A549 (cell line): Measurements from ENCODE around the gene PRAC2. TPM values are rescaled to one million over a fixed set of nuclear protein-coding genes. Genes with fewer than 3 reads are reported as not detected.
A peak's percentile ranks its signal among the peaks of the same experiment; 100 is the strongest.

Experiments
- ATAC-seq, 2 experiments: fragments of 200-7000 bp in 1 of 2; fragments of >200 bp in 1 of 2; cut with Nextera tagmentation in 1 of 2; cut with Tn5 transposase in 1 of 2; 3 replicates each; pipeline versions ENCODE4 v1.8.0 to v1.9.1; 2018 to 2020; ENCODE audit warnings: mild to moderate bottlenecking in 1 of 2, moderate library complexity in 1 of 2
- CTCF ChIA-PET: fragments of 300-600 bp; sonication (Branson Sonifier 250); formaldehyde crosslinking; extraction: SDS; loops from one replicate; lab custom pipeline; 2021; ENCODE audit warnings: antibody characterized with exemption, inconsistent platforms; lab: Yijun Ruan, JAX
- POLR2A ChIA-PET: fragments of 350-600 bp; formaldehyde crosslinking; extraction: SDS; loops from one replicate; lab custom pipeline; 2021; ENCODE audit warnings: antibody characterized with exemption, inconsistent platforms; lab: Yijun Ruan, JAX
- DNase-seq, 2 experiments: peaks; one replicate each; pipeline versions ENCODE4 v3.0.0 to v3.0.0-alpha.2; 2011 to 2016; ENCODE audit warnings: low read depth in 1 of 2, low spot score in 1 of 2
- FAIRE-seq: peaks from 2 replicates; lab custom pipeline; 2011; peaks lifted over from hg19 to GRCh38; lab: Jason Lieb, UNC
- H3K27ac ChIP-seq, 2 experiments: fragments of >200 bp; sonication (Bioruptor Twin); formaldehyde crosslinking; 3 replicates each; pipeline ENCODE4 v1.5.1; 2016 to 2017
- H3K4me1 ChIP-seq: fragments of >200 bp; sonication (Bioruptor Twin); formaldehyde crosslinking; 3 replicates; pipeline ENCODE4 v1.6.1; 2016
- H3K4me2 ChIP-seq: fragments of >200 bp; sonication (Bioruptor Twin); formaldehyde crosslinking; 3 replicates; pipeline ENCODE4 v1.6.1; 2016
- H3K4me3 ChIP-seq: fragments of >200 bp; sonication (Bioruptor Twin); formaldehyde crosslinking; 3 replicates; pipeline ENCODE4 v1.5.1; 2016
- H3K9me3 ChIP-seq: fragments of >200 bp; sonication (Bioruptor Twin); formaldehyde crosslinking; 3 replicates; pipeline ENCODE4 v1.6.1; 2016
- CBX2 ChIP-seq: fragments of 200-600 bp; sonication (generic); IDR thresholded peaks from 2 replicates; pipeline ENCODE4 v1.6.1; 2016; ENCODE audit warnings: low read depth, mild to moderate bottlenecking, borderline replicate concordance
- CHD4 ChIP-seq: fragments of 200-600 bp; sonication (generic); IDR thresholded peaks from 2 replicates; pipeline ENCODE4 v1.6.1; 2016; ENCODE audit warnings: antibody characterized with exemption, mild to moderate bottlenecking, borderline replicate concordance
- FOSL2 ChIP-seq, 2 experiments: fragments of 450-650 bp in 1 of 2; fragments of >200 bp in 1 of 2; sonication (Bioruptor Twin) in 1 of 2; formaldehyde crosslinking; IDR thresholded peaks; 2 replicates each; pipeline versions ENCODE4 v1.5.0 to v1.6.1; 2016 to 2020; ENCODE audit warnings: mild to moderate bottlenecking in 1 of 2, moderate library complexity in 1 of 2
- FOXS1 ChIP-seq: fragments of 250-450 bp; sonication (Bioruptor Pico); IDR thresholded peaks from 2 replicates; pipeline ENCODE4 v1.5.0; 2020; ENCODE audit warnings: mild to moderate bottlenecking, moderate library complexity
- GATA3 ChIP-seq: IDR thresholded peaks from 2 replicates; pipeline ENCODE4 v1.6.1; 2012; ENCODE audit warnings: borderline replicate concordance
- HOXA7 ChIP-seq: fragments of 250-450 bp; sonication (Bioruptor Pico); IDR thresholded peaks from 2 replicates; pipeline ENCODE4 v1.5.0; 2020; ENCODE audit warnings: mild to moderate bottlenecking, moderate library complexity
- HOXB13 ChIP-seq: fragments of 250-450 bp; sonication (Bioruptor Pico); IDR thresholded peaks from 2 replicates; pipeline ENCODE4 v1.5.0; 2020; ENCODE audit warnings: low read depth, mild to moderate bottlenecking, moderate library complexity
- JUNB ChIP-seq: fragments of >200 bp; sonication (Bioruptor Twin); formaldehyde crosslinking; IDR thresholded peaks from 2 replicates; pipeline ENCODE4 v1.6.1; 2016
- KDM5A ChIP-seq: fragments of 200-600 bp; sonication (generic); IDR thresholded peaks from 2 replicates; pipeline ENCODE4 v1.6.1; 2016; ENCODE audit warnings: antibody characterized with exemption, mild to moderate bottlenecking
- POLR2A ChIP-seq: IDR thresholded peaks from 2 replicates; pipeline ENCODE4 v1.6.1; 2012; ENCODE audit warnings: mild to moderate bottlenecking, low read length
- POLR2AphosphoS2 ChIP-seq: conservative IDR thresholded peaks from 2 replicates; pipeline ENCODE4 v1.6.1; 2012; ENCODE audit warnings: low read length, improper control_type of control experiment, inconsistent platforms
- RAD21 ChIP-seq, 2 experiments: fragments of >200 bp in 1 of 2; sonication (Bioruptor Twin) in 1 of 2; formaldehyde crosslinking in 1 of 2; IDR thresholded peaks in 1 of 2; conservative IDR thresholded peaks in 1 of 2; 2 replicates in 1 of 2; 3 replicates in 1 of 2; pipeline ENCODE4 v1.6.1; 2012 to 2018; ENCODE audit warnings: inconsistent platforms in 1 of 2
- RNF2 ChIP-seq: fragments of 200-600 bp; sonication (generic); IDR thresholded peaks from 2 replicates; pipeline ENCODE4 v1.6.1; 2016; ENCODE audit warnings: low read depth, mild to moderate bottlenecking, antibody characterized with exemption, moderate library complexity, borderline replicate concordance
- SREBF2 ChIP-seq: fragments of 450-650 bp; IDR thresholded peaks from 2 replicates; pipeline ENCODE4 v1.6.1; 2014; ENCODE audit warnings: mild to moderate bottlenecking, moderate library complexity
- TFCP2L1 ChIP-seq: fragments of 250-450 bp; sonication (Bioruptor Pico); IDR thresholded peaks from 2 replicates; pipeline ENCODE4 v1.5.0; 2021; ENCODE audit warnings: mild to moderate bottlenecking
- ZSCAN20 ChIP-seq: fragments of 250-450 bp; sonication (Bioruptor Pico); IDR thresholded peaks from 2 replicates; pipeline ENCODE4 v1.8.0; 2022; ENCODE audit warnings: mild to moderate bottlenecking, moderate library complexity
- WGBS: methylation state at CpG from one replicate; pipeline ENCODE4 v1.1.6; 2017; ENCODE audit errors: missing lambda C conversion rate; 5-methylcytosine and 5-hydroxymethylcytosine counted together
- polyA plus RNA-seq, 4 experiments: library from polyadenylated mRNA; depleted of rRNA in 3 of 4; stranded (reverse); fragments of >200 nt; fragmentation: RNase III in 1 of 4; extraction: RNeasy Plus Mini Kit Qiagen cat#74134 plus additional on column Dnase treatment in 1 of 4; gene quantifications; 2 replicates in 3 of 4; 3 replicates in 1 of 4; pipeline ENCODE4 v1.2.3, GENCODE V29; 2011 to 2017
- TF ChIP-seq, protein P1 (sequence below): fragments of 250-450 bp; sonication (Bioruptor Pico); IDR thresholded peaks from 2 replicates; pipeline ENCODE4 v1.5.0; 2021; ENCODE audit warnings: mild to moderate bottlenecking, moderate library complexity, borderline replicate concordance
- TF ChIP-seq, protein P2 (sequence below): fragments of 200-600 bp; sonication (generic); IDR thresholded peaks from 2 replicates; pipeline ENCODE4 v1.6.1; 2016; ENCODE audit warnings: antibody characterized with exemption, mild to moderate bottlenecking, moderate library complexity
- TF ChIP-seq, protein P3 (sequence below): IDR thresholded peaks from 2 replicates; pipeline ENCODE4 v1.6.1; 2012
- TF ChIP-seq, protein P4 (sequence below): fragments of >200 bp; sonication (Bioruptor Twin); formaldehyde crosslinking; IDR thresholded peaks from 3 replicates; pipeline ENCODE4 v1.5.1; 2016
- TF ChIP-seq, protein P5 (sequence below): fragments of >200 bp; sonication (Bioruptor Twin); formaldehyde crosslinking; IDR thresholded peaks from 2 replicates; pipeline ENCODE4 v1.6.1; 2016

PRAC2 gene
- polyA plus RNA-seq, 2 of the 4 experiments (the other 2 are of a cell fraction) = not detected

DNA sequence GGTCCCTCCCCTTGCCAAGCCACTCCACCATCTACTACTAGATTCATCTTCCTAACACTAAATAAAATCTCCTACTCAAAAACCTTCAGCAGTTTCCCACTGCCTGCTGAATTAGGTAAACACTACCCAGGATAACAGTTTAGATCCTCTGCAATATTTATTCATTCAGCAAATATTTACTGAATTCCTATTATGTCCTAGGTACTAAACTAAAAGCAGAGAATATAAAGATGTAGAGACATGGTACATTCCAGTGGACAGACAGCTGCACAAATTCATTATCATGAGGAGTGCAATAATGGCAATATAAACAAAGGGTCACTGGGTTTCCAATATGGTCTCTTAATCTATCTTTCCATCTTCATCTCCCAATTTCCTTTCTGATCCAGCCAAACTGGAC is 36.3 kb downstream of the PRAC2 start:
- H3K4me3 ChIP-seq = no peak overlapping the region
- peak; percentile 54 for FAIRE-seq
- peak overlapping the region; percentile 24; the same call in 2 of the 3 replicates for H3K4me2 ChIP-seq
- peaks cover 21% of the 10 kb centered on the region; the same call in 2 of the 3 replicates for H3K4me1 ChIP-seq
- ChIA-PET CTCF (interaction anchor here (0.6 to 18.5 kb wide), 9 partner anchors 8 to 125 kb away, joined by 3 to 171 read pairs (median 7); partner anchors contain the start of genes PRAC1 and PRAC2), POLR2A (no interaction called here)
- H3K9me3 ChIP-seq = no peaks in the 10 kb centered on the region
- ATAC-seq = no peak
- TF ChIP-seq, protein P1, sequence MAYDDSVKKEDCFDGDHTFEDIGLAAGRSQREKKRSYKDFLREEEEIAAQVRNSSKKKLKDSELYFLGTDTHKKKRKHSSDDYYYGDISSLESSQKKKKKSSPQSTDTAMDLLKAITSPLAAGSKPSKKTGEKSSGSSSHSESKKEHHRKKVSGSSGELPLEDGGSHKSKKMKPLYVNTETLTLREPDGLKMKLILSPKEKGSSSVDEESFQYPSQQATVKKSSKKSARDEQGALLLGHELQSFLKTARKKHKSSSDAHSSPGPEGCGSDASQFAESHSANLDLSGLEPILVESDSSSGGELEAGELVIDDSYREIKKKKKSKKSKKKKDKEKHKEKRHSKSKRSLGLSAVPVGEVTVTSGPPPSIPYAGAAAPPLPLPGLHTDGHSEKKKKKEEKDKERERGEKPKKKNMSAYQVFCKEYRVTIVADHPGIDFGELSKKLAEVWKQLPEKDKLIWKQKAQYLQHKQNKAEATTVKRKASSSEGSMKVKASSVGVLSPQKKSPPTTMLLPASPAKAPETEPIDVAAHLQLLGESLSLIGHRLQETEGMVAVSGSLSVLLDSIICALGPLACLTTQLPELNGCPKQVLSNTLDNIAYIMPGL (CRISPR knock-in tag) = no peak
- TF ChIP-seq GATA3 = no peak
- TF ChIP-seq, protein P2, sequence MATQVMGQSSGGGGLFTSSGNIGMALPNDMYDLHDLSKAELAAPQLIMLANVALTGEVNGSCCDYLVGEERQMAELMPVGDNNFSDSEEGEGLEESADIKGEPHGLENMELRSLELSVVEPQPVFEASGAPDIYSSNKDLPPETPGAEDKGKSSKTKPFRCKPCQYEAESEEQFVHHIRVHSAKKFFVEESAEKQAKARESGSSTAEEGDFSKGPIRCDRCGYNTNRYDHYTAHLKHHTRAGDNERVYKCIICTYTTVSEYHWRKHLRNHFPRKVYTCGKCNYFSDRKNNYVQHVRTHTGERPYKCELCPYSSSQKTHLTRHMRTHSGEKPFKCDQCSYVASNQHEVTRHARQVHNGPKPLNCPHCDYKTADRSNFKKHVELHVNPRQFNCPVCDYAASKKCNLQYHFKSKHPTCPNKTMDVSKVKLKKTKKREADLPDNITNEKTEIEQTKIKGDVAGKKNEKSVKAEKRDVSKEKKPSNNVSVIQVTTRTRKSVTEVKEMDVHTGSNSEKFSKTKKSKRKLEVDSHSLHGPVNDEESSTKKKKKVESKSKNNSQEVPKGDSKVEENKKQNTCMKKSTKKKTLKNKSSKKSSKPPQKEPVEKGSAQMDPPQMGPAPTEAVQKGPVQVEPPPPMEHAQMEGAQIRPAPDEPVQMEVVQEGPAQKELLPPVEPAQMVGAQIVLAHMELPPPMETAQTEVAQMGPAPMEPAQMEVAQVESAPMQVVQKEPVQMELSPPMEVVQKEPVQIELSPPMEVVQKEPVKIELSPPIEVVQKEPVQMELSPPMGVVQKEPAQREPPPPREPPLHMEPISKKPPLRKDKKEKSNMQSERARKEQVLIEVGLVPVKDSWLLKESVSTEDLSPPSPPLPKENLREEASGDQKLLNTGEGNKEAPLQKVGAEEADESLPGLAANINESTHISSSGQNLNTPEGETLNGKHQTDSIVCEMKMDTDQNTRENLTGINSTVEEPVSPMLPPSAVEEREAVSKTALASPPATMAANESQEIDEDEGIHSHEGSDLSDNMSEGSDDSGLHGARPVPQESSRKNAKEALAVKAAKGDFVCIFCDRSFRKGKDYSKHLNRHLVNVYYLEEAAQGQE = no peak
- TF ChIP-seq KDM5A = no peak
- no peak for DNase-seq
- no peak overlapping the region for H3K27ac ChIP-seq

DNA sequence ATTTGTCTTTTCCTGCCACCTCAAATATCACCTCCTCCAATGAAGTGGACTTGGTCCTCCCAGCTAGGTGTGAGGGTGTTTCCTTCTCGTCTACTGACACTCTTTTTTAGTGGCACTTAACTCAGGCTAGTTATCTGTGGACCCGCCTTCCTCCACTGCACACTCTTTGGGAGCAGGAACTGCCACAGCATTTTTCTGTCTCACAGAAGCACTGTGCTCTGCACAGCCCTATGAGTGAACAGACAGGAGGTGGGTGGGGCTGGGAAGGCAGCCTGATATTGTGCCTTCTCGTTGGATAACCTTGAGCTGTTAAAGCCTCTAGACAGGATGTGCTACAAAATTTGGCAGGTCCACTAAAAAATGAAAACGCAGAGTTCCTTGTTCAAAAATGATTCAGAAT is 37.4 kb downstream of the PRAC2 start:
- H3K4me3 ChIP-seq = no peak overlapping the region
- TF ChIP-seq RNF2 (no peak), POLR2AphosphoS2 (no peak), GATA3 (no peak), ZSCAN20 (CRISPR knock-in tag) (no peak), SREBF2 (no peak)
- TF ChIP-seq, protein P3, sequence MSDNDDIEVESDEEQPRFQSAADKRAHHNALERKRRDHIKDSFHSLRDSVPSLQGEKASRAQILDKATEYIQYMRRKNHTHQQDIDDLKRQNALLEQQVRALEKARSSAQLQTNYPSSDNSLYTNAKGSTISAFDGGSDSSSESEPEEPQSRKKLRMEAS = no peak
- DNase-seq = no peak
- no peak for FAIRE-seq
- CTCF ChIA-PET = interaction anchor here (0.8 to 18.5 kb wide), 11 partner anchors 9 to 124 kb away, joined by 3 to 171 read pairs (median 3); partner anchors contain the start of genes PRAC1 and PRAC2
- no peaks in the 10 kb centered on the region for H3K9me3 ChIP-seq
- H3K27ac ChIP-seq = no peak overlapping the region
- ATAC-seq = peak in 1 of 2 experiments; percentile 18; a peak in 1 of 6 replicates
- POLR2A ChIA-PET = no interaction called here
- H3K4me1 ChIP-seq = peaks cover 21% of the 10 kb centered on the region; the same call in 2 of the 3 replicates
- 70% methylated on average over 4 of the region's 4 CpGs for WGBS
- no peak overlapping the region for H3K4me2 ChIP-seq

DNA sequence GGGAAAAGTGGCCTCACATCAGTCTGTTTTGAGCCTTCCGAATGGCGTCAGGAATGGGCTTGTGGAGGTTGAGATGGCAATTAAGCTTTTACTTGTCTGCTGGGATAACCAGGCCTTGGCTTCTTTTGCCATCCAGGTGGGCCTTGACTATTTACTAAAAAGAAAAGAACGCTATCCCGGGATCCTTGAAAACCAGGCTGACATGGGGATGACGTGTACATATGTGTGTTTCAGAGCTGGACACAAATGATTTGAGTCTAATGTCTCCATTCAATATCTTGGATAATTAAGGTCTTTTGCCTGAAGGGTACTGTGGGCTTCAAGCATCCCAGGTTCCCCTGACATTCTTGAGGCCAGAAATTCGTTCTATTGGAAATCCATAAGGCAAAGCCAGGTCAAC is 38.1 kb downstream of the PRAC2 start:
- ATAC-seq = no peak
- Histone ChIP-seq H3K4me3 (no peak overlapping the region), H3K27ac (no peak overlapping the region), H3K4me1 (peaks cover 21% of the 10 kb centered on the region; the same call in 2 of the 3 replicates), H3K4me2 (no peak overlapping the region), H3K9me3 (no peaks in the 10 kb centered on the region)
- POLR2A ChIA-PET = no interaction called here
- FAIRE-seq = no peak
- CTCF ChIA-PET = interaction anchor here (0.6 to 18.5 kb wide), 10 partner anchors 16 to 125 kb away, joined by 3 to 171 read pairs (median 4); partner anchors contain the start of genes PRAC1 and PRAC2
- 82% methylated on average over 6 of the region's 6 CpGs for WGBS
- no peak for DNase-seq
- TF ChIP-seq HOXA7 (CRISPR knock-in tag) = no peak
- no peak for TF ChIP-seq POLR2AphosphoS2
- TF ChIP-seq SREBF2 = no peak
- TF ChIP-seq CBX2 = no peak
- TF ChIP-seq FOXS1 (CRISPR knock-in tag) = no peak
- no peak for TF ChIP-seq TFCP2L1
- TF ChIP-seq CHD4 = no peak
- no peak for TF ChIP-seq FOSL2 (IDR thresholded peaks at IDR 0.05)
- no peak for TF ChIP-seq FOSL2 (CRISPR knock-in tag; IDR thresholded peaks at IDR 0.05)
- TF ChIP-seq JUNB = no peak
- no peak for TF ChIP-seq RAD21 (conservative IDR thresholded peaks at IDR 0.05 in 1 of 2, IDR thresholded peaks at IDR 0.05 in 1 of 2)
- TF ChIP-seq POLR2A = no peak
- TF ChIP-seq, protein P4, sequence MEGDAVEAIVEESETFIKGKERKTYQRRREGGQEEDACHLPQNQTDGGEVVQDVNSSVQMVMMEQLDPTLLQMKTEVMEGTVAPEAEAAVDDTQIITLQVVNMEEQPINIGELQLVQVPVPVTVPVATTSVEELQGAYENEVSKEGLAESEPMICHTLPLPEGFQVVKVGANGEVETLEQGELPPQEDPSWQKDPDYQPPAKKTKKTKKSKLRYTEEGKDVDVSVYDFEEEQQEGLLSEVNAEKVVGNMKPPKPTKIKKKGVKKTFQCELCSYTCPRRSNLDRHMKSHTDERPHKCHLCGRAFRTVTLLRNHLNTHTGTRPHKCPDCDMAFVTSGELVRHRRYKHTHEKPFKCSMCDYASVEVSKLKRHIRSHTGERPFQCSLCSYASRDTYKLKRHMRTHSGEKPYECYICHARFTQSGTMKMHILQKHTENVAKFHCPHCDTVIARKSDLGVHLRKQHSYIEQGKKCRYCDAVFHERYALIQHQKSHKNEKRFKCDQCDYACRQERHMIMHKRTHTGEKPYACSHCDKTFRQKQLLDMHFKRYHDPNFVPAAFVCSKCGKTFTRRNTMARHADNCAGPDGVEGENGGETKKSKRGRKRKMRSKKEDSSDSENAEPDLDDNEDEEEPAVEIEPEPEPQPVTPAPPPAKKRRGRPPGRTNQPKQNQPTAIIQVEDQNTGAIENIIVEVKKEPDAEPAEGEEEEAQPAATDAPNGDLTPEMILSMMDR = no peak
- TF ChIP-seq, protein P5, sequence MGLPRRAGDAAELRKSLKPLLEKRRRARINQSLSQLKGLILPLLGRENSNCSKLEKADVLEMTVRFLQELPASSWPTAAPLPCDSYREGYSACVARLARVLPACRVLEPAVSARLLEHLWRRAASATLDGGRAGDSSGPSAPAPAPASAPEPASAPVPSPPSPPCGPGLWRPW = no peak
- TF ChIP-seq HOXB13 (CRISPR knock-in tag) = no peak
- TF ChIP-seq, protein P2 = no peak
